GM19240 (cell line): ENCODE data around the gene ASCL3.
"Not testable (repeated sequence)": the region's sequence is repeated elsewhere in the genome, so short reads cannot be mapped to it uniquely, and the experiment has no call there.

Experiments used
- DNase-seq: peaks from one replicate; pipeline ENCODE4 v3.0.0; 2011; ENCODE audit warnings: low spot score; ENCODE audit not compliant: insufficient read length

ASCL3 gene

DNA sequence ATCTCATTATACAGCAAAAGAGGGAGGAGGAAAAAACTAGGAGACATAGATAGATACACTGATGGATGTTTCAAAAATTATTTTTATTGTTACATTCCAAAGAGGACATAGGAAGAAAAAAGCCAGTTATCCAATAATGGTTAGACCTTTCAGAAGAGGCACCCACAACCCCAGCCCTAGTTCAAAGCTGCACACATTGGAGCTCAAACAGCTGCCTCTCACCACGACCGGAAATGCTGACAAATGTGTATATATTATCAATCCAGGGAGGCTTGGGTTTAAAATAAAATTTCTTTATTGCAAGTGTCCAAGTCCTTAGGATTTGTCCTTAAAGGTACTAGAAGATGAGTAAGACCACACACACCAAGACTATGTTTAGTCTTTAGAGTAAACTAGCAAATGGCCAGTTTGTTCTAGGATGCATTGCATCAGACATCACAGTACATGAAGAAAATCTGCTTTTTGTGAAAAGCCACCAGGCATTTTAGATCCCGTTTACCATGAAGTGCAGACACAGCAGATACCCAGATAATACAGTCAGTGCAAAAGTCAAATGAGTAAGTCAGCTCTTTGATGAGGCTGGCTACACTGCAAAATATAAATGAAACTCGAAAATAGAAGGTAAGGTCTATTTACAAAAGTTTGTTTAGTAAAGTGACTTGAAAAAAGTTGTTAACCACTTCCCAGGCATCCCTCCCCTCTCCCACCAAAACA lies 4.6 kb upstream of the ASCL3 start:
- DNase-seq = no peak

- no peak for DNase-seq
These were observed 1.3 kb downstream of the ASCL3 start for GRCh38 chr11:8941341-8942103.

DNA sequence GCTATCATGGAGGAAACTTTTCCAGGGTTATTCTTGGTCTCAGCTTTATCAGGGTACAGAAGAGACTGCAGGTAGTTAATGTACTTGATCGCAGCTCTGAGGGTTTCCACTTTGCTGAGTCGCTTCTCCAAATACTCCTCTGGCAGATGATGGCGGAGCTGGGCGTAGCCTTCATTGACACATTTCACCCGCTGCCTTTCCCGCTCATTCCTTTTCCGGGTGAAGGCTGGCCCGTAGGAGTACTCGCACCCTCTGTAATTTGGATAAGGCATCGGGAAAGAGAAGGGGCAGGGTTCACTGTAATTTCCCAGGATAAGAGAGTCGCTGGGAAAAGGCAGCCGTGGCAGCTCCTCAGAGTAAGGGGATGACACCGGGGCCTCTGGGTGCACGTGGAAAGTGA lies 5.2 kb downstream of the ASCL3 start:
- no peak for DNase-seq

- no peak for DNase-seq
These were observed 5.7 kb downstream of the ASCL3 start for GRCh38 chr11:8937159-8937558.

DNA sequence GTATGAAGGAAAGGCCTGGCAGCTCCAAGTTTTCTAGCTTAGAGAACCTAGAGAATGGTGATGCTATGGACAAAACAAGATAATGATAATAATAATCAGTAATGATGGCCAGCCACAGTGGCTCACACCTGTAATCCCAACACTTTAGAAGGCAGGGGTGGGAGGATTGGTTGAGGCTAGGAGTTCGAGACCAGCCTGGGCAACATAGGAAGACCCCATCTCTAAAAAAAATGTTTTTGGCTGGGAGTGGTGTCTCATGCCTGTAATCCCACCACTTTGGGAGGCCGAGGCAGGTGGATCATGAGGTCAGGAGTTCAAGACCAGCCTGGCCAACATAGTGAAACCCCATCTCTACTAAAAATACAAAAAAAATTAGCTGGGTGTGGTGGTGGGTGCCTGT lies 7.0 kb downstream of the ASCL3 start:
- DNase-seq = not testable (repeated sequence)

GRCh38 chr11:8934742-8935488 lies 7.9 kb downstream of the ASCL3 start:
- no peak for DNase-seq

- no peak for DNase-seq
These were observed 8.9 kb downstream of the ASCL3 start for GRCh38 chr11:8933931-8934330.

GRCh38 chr11:8932564-8933180 lies 10.1 kb downstream of the ASCL3 start, which contains the start of gene C11orf16:
C11orf16 (minus strand) TSS chr11:8932947; CDS start chr11:8932308, 639 bp downstream.
- no peak for DNase-seq

DNA sequence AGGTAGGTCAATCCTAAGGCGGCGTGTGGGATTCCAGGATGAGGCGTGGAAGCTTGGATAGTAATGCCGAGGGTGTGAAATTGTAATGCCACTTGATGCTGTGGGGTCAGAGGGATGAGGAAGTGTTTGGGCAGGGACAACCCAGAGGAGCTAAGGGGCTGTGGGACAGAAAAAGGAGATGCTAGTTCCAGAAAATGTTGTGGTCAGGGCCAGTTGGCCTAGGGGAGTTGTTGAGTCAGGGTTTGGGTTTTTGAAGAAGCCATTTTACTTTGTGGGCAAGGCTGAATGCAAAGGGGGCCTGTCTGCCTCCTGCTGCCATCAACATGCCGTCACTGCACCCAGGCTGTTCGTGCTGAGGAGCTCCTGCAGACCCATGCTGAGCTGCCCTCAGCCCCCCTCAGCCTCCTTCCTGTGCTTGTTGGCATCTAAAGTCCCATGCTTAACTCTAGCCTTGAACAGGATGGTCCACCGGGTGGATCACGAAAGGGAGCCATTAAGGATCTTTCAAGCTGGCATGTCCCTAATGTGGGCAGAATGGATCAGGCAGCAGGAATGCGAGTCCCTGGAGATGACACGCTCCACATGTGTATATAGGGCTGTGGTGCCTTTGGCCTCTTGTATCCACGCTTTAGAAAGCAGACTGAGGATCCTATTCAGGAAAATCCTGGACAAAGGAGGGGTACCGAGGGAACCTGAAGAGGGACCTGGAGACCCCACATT lies 12.2 kb downstream of the ASCL3 start:
- DNase-seq = no peak

DNA sequence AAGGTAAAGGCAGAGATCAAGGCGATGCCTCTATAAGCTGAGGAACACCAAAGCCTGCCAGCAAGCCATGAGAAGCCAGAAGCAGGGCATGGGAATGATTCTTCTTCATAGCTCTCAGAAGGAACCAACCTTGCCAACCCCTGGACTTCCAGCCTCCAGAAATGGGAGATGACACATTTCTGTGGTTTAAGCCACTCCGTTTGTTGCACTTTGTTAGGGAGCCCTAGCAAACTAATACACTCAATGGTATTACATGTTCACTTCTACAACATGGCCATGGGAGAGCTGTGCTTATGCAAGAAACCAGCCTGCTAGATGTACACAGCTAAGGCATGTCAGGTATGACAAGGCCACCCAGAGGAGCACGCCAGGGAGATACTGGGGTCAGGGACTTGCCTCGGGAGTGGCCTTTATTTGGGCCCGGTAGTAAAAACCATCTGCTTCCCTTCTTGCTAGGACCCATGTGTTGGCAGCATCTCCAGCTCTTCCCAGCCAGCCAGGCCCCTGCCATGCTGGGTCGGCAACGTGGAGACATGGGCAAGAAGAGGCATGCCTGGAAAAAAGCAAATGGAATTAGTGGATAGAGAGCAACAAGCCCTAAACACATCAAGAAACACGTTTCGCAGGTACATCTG lies 13.7 kb downstream of the ASCL3 start:
- no peak for DNase-seq

- DNase-seq = no peak
These were observed 14.6 kb downstream of the ASCL3 start for GRCh38 chr11:8928205-8928604.

GRCh38 chr11:8927233-8927632 lies 15.6 kb downstream of the ASCL3 start:
- DNase-seq = no peak

GRCh38 chr11:8926236-8926635 lies 16.6 kb downstream of the ASCL3 start:
- no peak for DNase-seq

DNA sequence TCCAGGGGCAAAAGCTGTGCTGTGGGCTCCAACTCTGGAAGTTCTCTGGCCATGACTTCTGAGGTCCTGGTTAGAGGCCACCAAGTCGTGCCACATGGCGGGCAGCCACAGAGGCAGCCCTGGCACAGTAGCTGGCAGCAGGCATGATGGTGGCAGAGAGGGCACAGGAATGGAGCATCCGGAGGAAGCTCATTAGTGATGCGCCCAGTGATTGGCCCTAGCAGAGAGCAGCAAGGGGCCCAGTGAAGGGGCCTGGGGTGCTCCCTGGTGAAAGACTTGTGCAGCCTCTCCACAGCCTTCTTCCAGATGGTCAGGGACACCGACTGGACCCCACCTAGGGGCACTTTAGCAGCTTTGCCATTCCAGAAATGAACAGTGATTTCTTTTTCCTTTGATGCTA lies 17.1 kb downstream of the ASCL3 start:
- no peak for DNase-seq

- no peak for DNase-seq
These were observed 20.1 kb downstream of the ASCL3 start for GRCh38 chr11:8922691-8923090.

- DNase-seq = no peak
These were observed 25.5 kb downstream of the ASCL3 start for GRCh38 chr11:8917157-8917825.

DNA sequence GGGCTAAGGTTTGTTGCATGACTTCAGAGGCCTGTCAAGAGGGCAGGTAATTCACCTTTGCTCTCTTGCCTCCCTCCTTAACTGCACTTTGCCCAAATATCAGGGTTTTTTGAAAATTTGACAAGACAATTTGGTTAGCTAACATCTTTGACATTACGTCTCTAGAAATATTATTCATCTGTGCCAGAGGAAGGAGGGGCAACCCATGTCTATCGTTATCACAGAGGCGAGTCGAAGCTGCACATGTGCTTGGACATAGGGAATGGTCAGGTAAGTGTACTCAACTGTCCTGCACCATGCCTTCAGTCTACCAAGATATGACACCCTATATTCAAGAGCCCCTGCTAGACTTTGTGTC lies 28.2 kb downstream of the ASCL3 start:
- DNase-seq = no peak

DNA sequence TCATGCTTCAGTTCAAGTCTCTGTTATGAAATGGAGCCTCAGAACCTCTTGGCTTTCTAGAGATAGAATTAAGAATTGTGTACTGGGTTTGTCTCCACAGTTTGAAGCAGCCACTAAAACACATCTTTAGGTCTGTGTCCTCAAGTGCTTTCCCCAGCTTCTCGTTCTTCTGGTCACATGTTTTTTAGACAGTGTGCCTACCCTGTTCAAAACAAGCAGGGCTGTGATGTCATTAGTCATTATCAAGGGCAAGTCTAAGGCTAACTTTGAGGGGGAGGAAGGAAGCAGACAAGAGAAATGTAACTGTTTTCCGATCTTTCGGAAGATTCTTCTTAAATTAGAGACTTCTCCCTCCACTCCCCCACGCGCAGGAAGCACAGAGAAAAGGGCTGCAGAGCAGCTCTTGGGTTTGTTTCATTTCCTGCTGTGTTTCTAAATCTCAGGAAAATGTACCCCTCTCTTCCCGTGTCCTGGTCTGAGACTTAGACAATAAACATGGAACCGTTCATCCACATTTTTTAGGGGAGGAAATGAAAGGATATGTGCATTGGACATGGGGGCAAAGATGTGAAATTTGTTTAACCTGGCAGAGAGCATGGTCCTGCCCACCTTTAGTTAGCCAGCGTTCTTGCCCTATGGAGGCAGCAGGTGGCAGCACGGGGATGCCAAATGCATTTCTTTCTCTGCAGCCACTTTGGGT lies 28.7 kb downstream of the ASCL3 start:
- DNase-seq = peak; percentile 26

DNA sequence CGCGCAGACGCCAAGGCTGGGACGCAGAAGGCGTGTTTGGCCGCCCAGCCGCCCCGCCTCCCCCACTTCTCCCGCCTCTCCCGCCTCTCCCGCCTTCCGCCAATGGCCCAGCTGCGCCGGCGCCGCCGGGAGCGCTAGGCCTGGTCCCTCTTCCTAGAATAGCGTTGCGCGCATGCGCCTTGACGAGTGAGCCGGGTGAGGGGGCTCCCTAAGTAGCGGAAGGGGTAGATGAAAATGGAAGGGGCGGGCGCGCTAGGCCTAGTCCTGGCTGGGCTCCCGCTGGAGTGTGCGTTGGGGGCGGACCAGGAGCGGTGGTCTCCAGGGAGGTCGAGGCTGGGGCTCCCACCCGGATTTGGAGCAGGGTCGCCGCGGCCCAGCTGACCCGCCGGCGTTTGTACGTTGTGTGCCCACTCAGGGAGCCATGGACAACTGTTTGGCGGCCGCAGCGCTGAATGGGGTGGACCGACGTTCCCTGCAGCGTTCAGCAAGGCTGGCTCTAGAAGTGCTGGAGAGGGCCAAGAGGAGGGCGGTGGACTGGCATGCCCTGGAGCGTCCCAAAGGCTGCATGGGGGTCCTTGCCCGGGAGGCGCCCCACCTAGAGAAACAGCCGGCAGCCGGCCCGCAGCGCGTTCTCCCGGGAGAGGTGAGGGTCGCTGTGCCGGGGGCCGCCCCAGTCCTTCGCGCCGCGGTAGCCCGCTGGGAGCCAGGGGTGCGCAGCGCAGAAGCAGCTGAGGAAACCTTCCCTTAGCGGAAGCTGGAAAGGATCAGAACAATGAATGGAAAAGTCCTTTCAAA lies 31.6 kb downstream of the ASCL3 start, which contains the start of gene AKIP1:
Gene AKIP1, plus strand, starts transcription at position 161 of the 795 bp plus-strand sequence. Its CDS starts 261 bp downstream, at position 422.
- DNase-seq = peak; percentile 77
